Natural killer cell (primary cell): ENCODE measurements around the gene ATP6V0E1. TPM values are rescaled to one million over a fixed set of nuclear protein-coding genes. Genes with fewer than 3 reads are reported as not detected.

Source experiments
- ATAC-seq, 3 donors: fragments of 150-1000 bp in 2 of 3; fragments of 200-7000 bp in 1 of 3; cut with Tn5 transposase; 1 replicate in 1 of 3; 2 replicates in 2 of 3; pipeline ENCODE4 v1.10.0; 2021; ENCODE audit warnings: mild to moderate bottlenecking in 2 of 3, moderate library complexity in 2 of 3
- DNase-seq, 2 donors: peaks; one replicate each; pipeline versions ENCODE4 v3.0.0 to v3.0.0-alpha.2; 2013 to 2021; ENCODE audit warnings: mixed read lengths in 1 of 2
- H3K27ac ChIP-seq: one replicate; pipeline ENCODE4 v1.5.1; 2013; ENCODE audit warnings: mild to moderate bottlenecking, low read length
- H3K27me3 ChIP-seq: one replicate; pipeline ENCODE4 v1.6.1; 2013; ENCODE audit warnings: low read length; ENCODE audit not compliant: control insufficient read depth, insufficient read depth
- H3K36me3 ChIP-seq: one replicate; pipeline ENCODE4 v1.6.1; 2013; ENCODE audit warnings: low read length; ENCODE audit not compliant: control insufficient read depth, insufficient read depth
- H3K4me1 ChIP-seq: one replicate; pipeline ENCODE4 v1.6.1; 2013; ENCODE audit warnings: low read length; ENCODE audit not compliant: control insufficient read depth, insufficient read depth
- H3K4me3 ChIP-seq: one replicate; pipeline ENCODE4 v1.5.1; 2013; ENCODE audit warnings: low read length
- H3K9me3 ChIP-seq: one replicate; pipeline ENCODE4 v1.6.1; 2013; ENCODE audit warnings: low read length; ENCODE audit not compliant: control insufficient read depth, insufficient read depth
- H3K27ac Mint-ChIP-seq, 2 donors: one replicate each; pipeline ENCODE4 v1.8.0; 2022; ENCODE audit warnings: mild to moderate bottlenecking in 2 of 2, mixed read lengths in 2 of 2, moderate library complexity in 1 of 2
- H3K27me3 Mint-ChIP-seq, 2 donors: one replicate each; pipeline ENCODE4 v1.8.0; 2022; ENCODE audit warnings: low read depth in 2 of 2, mixed read lengths in 2 of 2
- H3K36me3 Mint-ChIP-seq: one replicate; pipeline ENCODE4 v1.8.0; 2022; ENCODE audit warnings: mixed read lengths
- H3K4me1 Mint-ChIP-seq, 2 donors: one replicate each; pipeline ENCODE4 v1.8.0; 2022; ENCODE audit warnings: mixed read lengths in 2 of 2
- H3K4me3 Mint-ChIP-seq: one replicate; pipeline ENCODE4 v1.8.0; 2022; ENCODE audit warnings: mild to moderate bottlenecking, moderate library complexity, mixed read lengths
- H3K9me3 Mint-ChIP-seq, 2 donors: one replicate each; pipeline ENCODE4 v1.8.0; 2022; ENCODE audit warnings: mixed read lengths in 2 of 2
- WGBS: methylation state at CpG from one replicate; pipeline ENCODE4 v1.1.7; 2013; ENCODE audit warnings: missing lambda C conversion rate; ENCODE audit not compliant: insufficient coverage; 5-methylcytosine and 5-hydroxymethylcytosine counted together
- intact Hi-C: fragments of 100-400 bp; cut with micrococcal nuclease; formaldehyde crosslinking; loops from one replicate; pipeline ENCODE4 v1.14.2; 2022
- total RNA-seq, 4 donors: library from RNA; stranded (reverse); fragments of 120-200 nt in 1 of 4; gene quantifications; one replicate each; pipeline versions ENCODE4 v1.2.3 to v1.2.4, GENCODE V29; 2013 to 2022
- TF ChIP-seq, protein P1 (sequence below): fragments of 200-600 bp; IDR thresholded peaks from one replicate; pipeline ENCODE4 v1.8.0; 2022; ENCODE audit warnings: antibody characterized with exemption

ATP6V0E1 gene
- total RNA-seq, 3 donors from 2014 or later (not counting 1 experiment from before 2014, with no cell fraction given) = 101 to 141 (median 103) TPM

GRCh38 chr5:172979778-172980177, 3.8 kb upstream of the ATP6V0E1 start:
- H3K4me3 Mint-ChIP-seq = no peak overlapping the region
- no peaks in the 10 kb centered on the region for H3K9me3 ChIP-seq
- H3K36me3 Mint-ChIP-seq = no peaks in the 10 kb centered on the region
- peaks cover 13 to 14% of the 10 kb centered on the region in 2 donors for H3K4me1 Mint-ChIP-seq
- H3K27ac ChIP-seq = no peak overlapping the region
- intact Hi-C loops = loop anchor here (2.0 kb wide), 1 partner anchor 593 kb away; no protein-coding TSS in a partner anchor
- WGBS = 96% methylated on average over 2 of the region's 4 CpGs
- H3K4me3 ChIP-seq = no peak overlapping the region
- H3K4me1 ChIP-seq = peaks cover 16% of the 10 kb centered on the region
- ATAC-seq (no peak), DNase-seq (no peak)
- H3K27me3 Mint-ChIP-seq = peaks cover 7 to 20% of the 10 kb centered on the region in 2 donors
- H3K27me3 ChIP-seq = no peaks in the 10 kb centered on the region
- TF ChIP-seq, protein P1, sequence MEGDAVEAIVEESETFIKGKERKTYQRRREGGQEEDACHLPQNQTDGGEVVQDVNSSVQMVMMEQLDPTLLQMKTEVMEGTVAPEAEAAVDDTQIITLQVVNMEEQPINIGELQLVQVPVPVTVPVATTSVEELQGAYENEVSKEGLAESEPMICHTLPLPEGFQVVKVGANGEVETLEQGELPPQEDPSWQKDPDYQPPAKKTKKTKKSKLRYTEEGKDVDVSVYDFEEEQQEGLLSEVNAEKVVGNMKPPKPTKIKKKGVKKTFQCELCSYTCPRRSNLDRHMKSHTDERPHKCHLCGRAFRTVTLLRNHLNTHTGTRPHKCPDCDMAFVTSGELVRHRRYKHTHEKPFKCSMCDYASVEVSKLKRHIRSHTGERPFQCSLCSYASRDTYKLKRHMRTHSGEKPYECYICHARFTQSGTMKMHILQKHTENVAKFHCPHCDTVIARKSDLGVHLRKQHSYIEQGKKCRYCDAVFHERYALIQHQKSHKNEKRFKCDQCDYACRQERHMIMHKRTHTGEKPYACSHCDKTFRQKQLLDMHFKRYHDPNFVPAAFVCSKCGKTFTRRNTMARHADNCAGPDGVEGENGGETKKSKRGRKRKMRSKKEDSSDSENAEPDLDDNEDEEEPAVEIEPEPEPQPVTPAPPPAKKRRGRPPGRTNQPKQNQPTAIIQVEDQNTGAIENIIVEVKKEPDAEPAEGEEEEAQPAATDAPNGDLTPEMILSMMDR = no peak
- H3K36me3 ChIP-seq = no peaks in the 10 kb centered on the region
- H3K9me3 Mint-ChIP-seq = no peaks in the 10 kb centered on the region
- no peak overlapping the region for H3K27ac Mint-ChIP-seq

DNA sequence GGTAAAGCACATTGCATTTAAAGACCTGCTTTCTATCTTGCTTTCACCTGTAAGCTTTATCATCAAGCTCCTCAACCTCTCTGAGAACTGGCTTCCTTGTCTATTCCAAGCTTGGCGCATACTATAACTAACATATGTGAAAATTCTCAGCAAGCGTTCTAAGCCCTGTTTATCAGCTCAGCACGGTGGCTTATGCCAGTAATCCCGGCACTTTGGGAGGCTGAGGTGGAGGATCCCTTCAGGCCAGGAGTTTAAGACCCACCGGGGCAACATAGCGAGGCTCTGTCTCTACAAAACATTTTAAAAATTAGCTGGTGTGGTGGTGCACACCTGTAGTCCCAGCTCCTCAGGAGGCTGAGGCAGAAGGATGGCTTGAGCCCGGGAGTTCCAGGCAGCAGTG, 1.6 kb upstream of the ATP6V0E1 start:
- Histone ChIP-seq H3K36me3 (no peaks in the 10 kb centered on the region), H3K4me3 (no peak overlapping the region), H3K9me3 (no peaks in the 10 kb centered on the region), H3K27ac (no peak overlapping the region), H3K27me3 (no peaks in the 10 kb centered on the region), H3K4me1 (peaks cover 22% of the 10 kb centered on the region)
- Mint-ChIP-seq H3K27ac (no peak overlapping the region), H3K27me3 (peaks cover 0 to 6% of the 10 kb centered on the region in 2 donors), H3K4me1 (peaks cover 29 to 31% of the 10 kb centered on the region in 2 donors), H3K4me3 (no peak overlapping the region), H3K36me3 (no peaks in the 10 kb centered on the region), H3K9me3 (no peaks in the 10 kb centered on the region)
- ATAC-seq (no peak), DNase-seq (no peak)
- TF ChIP-seq, protein P1 = no peak
- 92% methylated on average over 7 of the region's 7 CpGs for WGBS
- intact Hi-C loops = no loop called here

DNA sequence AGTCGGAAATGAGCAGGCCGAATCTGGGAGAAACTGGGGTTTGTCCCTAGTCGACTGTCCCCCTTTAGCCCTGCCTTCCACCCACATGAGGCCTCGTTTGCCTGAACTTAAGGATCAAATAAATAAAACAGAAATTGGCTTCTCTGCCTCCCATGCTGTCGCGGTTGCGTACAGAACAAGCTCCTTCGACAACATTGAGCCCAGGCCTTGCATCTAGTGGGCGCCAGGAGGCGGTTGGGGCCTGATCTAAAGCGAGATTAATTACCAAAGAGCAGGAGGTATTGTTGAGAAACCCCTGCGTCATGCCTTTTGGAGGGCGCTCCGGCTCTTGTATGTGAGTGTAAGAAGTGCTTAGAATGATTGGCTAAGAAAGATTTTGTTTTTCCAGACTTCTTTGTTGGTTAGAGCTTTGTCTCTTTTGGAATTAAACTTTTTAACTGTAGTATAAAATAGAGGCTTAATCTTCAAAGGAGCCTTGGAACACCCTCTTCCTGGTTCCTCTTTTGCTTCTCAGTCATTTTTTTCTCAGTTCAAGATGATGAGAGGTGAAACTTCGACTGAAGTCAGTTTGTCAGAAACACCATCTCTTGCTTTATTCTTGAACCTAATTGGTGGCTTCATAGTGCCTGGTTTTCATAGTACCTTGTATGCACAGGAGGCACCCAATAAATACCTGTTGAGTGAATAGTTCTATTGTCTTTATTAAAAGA, 828 bp downstream of the ATP6V0E1 start:
- ATAC-seq (peak; percentile 68 to 84 (median 73)), DNase-seq (peak; percentile 64 to 88)
- Histone ChIP-seq H3K27ac (peak overlapping the region; percentile 96), H3K4me1 (peaks cover 22% of the 10 kb centered on the region), H3K36me3 (peaks cover 12% of the 10 kb centered on the region), H3K27me3 (no peaks in the 10 kb centered on the region), H3K4me3 (peak overlapping the region; percentile 100), H3K9me3 (no peaks in the 10 kb centered on the region)
- peak overlapping the region; percentile 94 to 98 for H3K27ac Mint-ChIP-seq
- WGBS = under 1% methylated on average over 15 of the region's 15 CpGs
- peaks cover 29 to 31% of the 10 kb centered on the region in 2 donors for H3K4me1 Mint-ChIP-seq
- TF ChIP-seq, protein P1 = peak; percentile 29
- intact Hi-C loops = loop anchor here (1.0 kb wide), 1 partner anchor 73 kb away; no protein-coding TSS in a partner anchor
- H3K36me3 Mint-ChIP-seq = no peaks in the 10 kb centered on the region
- H3K4me3 Mint-ChIP-seq = peak overlapping the region; percentile 98
- no peaks in the 10 kb centered on the region for H3K27me3 Mint-ChIP-seq
- H3K9me3 Mint-ChIP-seq = no peaks in the 10 kb centered on the region
